NCI-H446 (cell line): ENCODE data around the gene TMEM39B.
"Not testable (repeated sequence)": the region's sequence is repeated elsewhere in the genome, so short reads cannot be mapped to it uniquely, and the experiment has no call there.

ENCODE experiments used
- DNase-seq, 2 experiments: peaks; one replicate each; lab custom pipeline; 2025; lab: John Stamatoyannopoulos, UW

Gene TMEM39B

DNA sequence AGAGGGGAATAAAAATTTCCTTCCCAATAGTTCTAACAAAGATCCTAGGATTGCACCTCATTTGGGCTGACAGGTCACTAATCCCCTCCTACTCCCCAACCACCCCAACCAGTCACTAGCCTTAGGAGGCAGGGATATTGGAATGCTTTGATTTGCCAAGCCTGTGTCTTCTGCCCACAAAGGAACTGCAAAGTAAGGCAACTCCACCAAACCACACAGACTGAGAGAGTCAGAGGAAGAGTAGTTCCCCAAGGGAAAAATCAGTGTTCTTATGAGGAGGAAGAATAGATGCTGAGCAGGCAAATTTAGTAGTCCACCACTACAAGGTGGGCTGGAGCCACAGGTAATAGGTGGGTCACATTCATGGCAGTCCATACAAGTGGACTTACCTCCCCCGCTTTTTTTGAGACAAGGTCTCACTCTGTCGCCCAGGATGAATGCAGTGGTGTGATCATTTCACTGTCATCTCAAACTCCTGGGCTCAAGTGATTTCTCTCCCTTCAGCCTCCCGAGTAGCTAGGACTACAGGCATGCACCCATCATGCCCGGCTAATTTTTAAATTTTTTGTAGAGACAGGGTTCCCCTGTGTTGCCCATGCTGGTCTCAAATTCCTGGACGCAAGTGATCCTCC, 3.7 kb upstream of the TMEM39B start:
- no peak for DNase-seq

DNA sequence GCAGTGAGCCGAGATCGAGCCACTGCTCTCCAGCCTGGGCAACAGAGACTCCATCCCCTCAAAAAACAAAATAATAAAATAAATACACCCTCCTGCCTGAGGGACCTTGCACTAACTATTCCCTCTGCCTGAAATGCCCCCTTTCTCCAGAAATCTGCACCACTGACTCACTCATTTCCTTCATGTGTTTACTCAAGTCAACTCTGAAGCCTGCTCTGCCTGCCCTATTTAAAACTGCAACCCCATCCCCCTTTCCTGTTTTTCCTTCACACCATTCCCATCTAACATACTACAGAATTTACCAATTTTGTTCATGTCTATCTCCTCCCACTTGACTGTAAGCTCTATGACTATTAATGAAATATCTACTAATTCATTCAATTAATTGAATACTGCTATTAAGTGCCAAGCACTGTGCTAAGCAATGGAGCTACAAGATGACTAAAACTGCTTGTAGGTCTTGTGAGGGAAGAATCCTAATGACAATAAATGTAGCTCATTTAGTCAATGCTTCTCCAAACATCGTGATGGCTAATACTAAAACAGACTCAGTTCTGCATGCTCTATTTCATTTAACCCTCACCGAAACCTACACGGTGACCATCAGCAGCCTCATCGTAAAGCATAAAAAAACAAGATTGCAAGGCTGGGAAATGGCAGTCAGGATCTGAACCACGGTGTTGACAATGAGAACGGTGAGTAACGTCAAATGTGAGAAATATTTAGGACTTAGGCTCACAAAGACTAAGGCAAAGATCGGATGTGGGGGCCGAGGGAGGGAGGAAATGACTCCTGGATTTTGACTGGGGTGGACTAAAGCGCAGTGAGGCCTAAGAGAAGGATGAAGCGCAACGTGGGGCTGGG, 749 bp upstream of the TMEM39B start:
- peak in 1 of 2 experiments; percentile 54 for DNase-seq

DNA sequence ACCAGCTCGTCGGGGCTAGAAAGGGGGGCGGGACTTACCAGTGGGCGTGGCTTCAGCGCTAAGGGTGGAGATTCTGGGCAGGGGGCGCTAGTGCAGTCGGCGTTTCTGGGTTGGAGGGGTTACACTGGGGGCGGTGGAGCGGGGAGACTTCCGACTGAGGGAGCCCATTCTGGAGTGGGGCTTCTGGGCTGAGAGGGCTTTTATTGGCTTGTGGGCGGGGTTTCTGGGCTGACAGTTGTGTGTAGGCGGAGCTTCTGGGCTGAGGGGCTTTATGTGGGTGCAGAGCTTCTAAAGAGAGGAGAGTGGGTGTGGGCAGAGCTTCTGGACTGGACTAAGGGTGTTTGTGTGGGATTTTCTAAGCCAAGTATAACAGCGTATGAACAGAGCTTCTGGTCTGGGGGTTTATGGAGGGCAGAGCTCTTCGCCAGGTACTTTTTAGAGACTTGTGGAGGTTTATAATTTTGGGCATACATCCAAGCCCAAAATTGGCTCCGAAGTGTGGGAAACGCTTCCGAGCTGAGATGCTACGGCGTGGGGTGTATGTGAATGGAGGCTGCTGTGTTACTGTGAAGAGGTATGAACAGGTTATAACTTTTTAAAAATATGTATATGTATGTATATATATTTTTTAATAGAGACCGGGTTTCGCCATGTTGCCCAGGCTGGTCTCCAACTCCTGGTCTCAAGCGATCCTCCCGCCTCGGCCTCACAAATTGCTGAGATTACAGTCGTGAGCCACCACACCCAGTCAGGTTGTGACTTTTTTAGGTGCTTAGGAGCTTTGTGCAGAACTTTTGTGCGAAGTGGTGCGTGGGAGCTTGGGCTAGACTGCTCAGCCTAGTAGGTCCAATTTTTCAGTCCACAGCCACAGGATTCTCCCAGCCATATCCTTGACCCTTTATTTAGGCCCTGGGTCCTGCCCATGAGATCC, 825 bp downstream of the TMEM39B start:
- DNase-seq = no peak

DNA sequence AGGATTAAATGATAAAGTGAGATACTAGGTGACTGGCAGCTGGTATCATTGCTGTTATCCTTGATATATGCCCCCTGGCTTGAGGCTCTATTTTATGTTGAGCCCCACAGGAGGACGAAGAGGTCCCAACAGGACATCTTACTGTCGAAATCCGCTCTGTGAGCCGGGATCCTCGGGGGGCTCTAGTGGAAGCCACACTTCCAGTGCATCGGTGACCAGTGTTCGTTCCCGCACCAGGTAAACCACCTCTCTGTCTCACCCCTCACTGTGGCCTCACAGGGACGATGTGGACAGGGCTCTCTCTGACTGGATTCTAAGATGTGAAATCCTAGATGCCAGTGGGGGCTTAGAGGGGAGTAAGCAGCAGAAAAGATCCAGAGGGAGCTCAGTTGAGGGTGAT, 2.1 kb downstream of the TMEM39B start:
- DNase-seq = no peak

DNA sequence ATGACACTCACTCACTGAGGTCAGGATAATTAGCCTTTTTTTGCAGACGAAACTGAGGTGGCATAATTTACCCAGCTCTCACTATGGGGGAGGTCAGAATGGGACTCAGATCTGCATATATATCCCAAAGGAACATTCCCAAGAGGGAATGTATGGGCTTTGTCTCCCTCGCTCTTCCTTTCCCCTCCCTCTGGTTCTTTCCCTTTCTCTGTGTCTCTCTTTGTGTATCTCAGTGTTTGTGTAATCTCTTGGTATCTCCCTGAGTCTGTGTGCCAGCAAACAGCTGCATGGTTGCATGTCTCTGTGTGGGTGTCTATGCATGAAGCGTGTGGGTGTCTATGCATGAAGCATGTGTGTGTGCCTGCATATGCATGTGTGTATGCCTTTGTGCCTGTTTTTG, 4.7 kb downstream of the TMEM39B start:
- no peak for DNase-seq

DNA sequence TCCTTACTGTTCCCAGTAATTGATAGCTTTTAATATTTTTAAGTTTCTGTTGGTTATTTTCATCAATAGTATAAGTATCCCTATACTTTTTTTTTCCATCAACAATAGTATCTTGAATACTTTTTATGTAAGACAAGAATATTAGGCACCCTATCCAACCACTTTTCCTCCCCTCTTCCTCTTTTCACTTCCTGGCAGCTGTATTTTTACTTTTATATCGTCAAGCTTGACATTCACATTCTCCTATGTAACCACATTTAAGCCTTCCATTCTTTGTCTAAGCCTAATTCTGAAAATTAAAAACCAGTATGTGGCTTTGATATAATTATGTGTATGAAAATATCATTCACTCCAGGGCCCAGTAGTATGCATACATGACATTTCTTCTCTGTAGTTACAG, 9.3 kb downstream of the TMEM39B start:
- DNase-seq = no peak

DNA sequence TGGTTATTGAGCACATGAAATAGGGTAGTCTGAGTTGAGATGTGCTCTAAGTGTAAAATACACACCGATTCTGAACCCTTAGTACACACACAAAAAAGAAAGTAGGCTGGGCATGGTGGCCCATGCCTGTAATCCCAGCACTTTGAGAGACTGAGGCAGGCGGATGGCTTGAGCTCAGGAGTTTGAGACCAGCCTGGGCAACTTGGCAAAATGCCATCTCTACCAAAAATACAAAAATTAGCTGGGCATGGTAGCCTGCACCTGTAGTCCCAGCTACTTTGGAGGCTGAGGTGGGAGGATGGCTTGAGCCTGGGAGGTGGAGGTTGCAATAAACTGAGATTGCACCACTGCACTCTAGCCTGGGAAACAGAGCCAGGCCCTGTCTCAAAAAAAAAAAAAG, 13.6 kb downstream of the TMEM39B start:
- not testable (repeated sequence) for DNase-seq

DNA sequence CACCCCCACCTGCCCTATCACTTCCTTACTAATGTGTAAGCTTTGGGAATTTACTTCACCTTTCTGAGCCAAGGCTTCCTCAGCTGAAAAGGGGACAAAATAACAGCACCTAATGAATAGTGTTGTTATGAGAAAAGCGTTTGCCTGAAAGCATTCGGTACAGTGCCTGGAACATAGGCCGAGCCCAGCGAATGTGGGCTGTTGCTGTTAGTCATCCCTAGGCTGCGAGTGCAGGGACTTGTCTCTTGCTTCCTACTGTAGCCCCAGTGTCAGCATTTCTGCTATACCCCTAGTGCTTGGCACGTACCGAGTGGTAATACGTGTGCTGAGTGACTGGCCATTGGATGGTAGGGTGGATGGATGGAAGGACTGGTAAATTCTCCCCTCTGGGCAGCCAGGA, 18.4 kb downstream of the TMEM39B start:
- DNase-seq = no peak

DNA sequence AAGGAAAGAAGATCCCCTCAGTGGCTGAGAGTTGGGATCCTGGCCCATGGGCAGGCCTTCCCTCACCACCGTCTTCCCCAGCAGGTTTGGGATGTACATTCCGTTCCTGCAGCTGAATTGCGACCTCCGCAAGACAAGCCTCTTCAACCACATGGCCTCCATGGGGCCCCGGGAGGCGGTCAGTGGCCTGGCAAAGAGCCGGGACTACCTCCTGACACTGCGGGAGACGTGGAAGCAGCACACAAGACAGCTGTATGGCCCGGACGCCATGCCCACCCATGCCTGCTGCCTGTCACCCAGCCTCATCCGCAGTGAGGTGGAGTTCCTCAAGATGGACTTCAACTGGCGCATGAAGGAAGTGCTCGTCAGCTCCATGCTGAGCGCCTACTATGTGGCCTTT, 18.9 kb downstream of the TMEM39B start:
- no peak for DNase-seq

DNA sequence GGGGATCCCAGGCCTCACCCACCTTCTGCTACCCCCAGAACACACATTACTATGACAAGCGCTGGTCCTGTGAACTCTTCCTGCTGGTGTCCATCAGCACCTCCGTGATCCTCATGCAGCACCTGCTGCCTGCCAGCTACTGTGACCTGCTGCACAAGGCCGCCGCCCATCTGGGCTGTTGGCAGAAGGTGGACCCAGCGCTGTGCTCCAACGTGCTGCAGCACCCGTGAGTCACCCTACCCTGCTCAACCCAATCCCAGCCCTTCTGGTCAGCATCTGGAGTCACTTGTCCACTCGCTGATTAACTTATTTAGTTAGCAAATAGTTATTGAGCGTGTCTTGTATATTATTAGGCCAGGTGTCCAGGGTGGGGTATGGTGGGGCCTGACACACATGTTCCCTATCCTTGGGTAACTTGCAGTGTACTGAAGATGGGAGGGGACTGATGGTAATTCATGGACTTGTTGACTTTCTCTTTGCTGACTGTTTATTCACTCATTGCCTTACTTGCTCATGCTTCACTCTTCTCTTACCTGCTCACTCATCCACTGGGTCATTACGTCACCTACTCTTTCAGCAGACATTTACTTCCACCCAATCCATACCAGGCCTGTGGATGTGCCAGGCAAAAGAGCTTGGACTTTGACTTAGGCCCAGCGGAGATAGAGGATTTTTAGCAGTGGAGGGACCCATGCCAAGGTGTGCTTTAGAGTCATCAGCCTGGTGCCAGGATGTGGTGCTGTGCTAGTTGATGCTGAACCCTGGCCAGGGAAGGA, 22.2 kb downstream of the TMEM39B start:
- DNase-seq = no peak

DNA sequence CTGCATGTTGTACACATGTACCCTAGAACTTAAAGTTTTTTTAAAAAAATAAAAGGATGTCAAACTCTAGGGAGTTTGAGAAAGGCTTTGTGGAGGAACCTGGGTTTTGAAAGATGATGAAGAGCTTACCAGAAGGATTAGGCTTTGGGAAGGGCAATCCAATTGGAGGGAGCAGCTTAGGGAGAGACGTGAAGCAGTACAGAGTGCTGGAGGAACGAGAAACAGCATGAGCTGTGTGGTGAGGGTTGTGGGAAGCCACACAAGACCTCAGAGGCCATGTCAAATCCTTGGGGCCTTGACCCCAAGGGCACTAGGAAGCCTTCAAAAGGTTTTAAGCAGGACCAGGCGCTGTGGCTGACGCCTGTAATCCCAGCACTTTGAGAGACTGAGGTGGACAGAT, 26.7 kb downstream of the TMEM39B start:
- no peak for DNase-seq

DNA sequence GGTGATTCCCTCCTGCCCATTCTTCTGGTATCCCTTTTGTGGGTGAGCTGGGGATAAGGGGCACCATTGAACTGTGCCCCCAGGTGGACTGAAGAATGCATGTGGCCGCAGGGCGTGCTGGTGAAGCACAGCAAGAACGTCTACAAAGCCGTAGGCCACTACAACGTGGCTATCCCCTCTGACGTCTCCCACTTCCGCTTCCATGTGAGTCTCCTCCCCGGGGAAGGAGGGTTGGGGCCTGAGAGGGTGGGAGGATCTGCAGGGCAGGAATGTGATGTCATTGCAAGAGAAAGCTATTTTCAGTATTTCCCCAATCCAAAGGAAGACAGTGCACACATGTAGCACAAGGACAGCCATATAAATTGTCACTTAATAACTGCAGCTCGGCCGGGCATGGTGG, 27.6 kb downstream of the TMEM39B start:
- DNase-seq = no peak

DNA sequence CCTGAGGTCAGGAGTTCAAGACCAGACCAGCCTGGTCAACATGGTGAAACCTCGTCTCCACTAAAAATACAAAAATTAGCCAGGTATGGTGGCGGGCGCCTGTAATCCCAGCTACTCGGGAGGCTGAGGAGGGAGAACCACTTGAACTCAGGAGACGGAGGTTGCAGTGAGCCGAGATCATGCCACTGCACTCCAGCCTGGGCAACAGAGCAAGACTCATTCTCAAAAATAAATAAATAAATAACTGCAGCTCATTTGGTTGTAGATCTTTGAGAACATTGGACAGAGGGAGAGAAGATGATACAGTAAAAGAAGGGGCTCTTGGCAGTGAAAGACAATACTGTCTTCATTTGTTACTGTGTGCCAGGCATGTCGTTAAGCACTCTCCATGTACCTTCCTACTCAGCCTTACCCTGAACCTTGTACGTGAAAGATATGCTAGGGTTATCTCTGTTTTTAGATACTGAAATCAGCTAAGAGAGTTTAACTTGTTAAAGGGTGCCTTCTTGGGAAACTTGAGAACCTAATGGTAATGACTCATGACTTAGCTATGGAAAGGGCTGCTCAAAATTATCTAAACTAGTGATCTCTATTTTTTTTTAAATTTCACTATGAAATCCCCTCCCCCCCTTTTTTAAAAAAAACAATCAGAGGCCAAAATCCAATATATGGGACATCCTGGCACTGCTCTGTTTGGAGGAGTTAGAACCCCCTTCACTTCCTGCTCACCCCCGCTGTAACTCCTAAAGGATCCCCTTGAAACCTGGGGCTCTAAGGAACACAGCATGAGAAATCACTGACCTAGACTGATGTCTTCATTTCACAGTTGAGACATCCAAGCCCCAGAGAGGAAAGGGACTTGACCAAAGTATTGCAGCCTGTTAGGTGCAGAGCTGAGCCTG, 28.3 kb downstream of the TMEM39B start:
- DNase-seq = no peak

DNA sequence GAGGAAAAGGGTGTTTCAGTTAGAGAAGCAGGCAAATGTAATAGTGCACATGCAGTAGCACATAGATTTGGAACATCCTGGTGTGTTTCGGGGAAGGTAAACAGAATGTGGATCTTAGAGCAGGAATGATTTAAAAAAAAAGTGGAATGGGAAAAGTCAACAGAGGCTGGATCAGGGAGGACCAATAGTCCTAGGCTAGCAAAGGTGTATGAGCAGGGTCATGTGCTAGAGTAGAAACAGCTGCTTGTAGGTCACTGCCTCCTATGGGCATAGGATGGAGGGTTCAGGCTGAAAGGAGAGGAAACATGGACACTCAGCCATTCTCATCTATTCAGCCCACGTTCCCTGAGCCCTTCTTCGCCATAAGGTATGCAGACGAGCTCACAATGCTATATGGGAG, 31.4 kb downstream of the TMEM39B start:
- no peak for DNase-seq

DNA sequence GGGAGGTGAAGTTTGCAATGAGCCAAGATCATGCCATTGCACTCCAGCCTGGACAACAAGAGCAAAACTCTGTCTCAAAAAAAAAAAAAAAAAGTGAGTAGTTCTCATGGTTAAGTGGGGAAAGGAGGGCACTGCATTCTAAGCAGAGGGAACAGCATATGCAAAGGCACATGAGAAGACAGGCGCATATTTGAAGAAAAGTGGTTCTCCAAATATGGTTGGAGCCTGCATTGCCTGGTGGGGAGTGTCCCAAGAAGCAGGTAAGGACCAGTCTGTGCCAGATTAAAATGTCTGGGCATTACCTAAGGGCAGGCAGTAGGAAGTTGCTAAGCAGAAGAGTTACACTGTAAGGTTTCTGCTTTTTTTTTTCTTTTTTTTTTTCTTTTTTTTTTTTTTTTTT, 32.6 kb downstream of the TMEM39B start:
- no peak for DNase-seq

DNA sequence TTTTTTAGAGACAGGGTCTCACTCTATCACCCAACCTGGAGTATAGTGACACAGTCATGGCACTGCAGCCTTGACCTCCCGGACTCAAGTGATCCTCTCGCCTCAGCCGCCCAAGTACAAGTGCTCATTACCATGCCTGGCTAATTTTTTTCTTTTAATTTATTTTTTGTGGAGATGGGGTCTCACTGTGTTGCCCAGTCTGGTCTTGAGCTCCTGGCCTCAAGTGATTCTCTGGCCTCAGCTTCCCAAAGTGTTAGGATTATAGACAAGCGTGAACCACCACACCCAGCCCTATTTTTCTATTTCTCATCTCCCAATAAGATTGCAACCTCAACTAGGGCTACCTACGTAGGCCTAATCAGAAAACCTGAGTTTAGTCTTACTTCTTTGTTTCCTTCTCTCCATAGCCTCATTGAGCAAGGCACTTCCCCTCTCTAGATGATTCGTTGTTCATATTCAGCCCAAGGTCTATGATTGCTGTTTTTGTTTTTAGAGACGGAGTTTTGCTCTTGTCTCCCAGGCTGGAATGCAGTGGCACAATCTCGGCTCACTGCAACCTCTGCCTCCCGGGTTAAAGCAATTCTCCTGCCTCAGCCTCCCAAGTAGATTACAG, 34.0 kb downstream of the TMEM39B start:
- DNase-seq = no peak

DNA sequence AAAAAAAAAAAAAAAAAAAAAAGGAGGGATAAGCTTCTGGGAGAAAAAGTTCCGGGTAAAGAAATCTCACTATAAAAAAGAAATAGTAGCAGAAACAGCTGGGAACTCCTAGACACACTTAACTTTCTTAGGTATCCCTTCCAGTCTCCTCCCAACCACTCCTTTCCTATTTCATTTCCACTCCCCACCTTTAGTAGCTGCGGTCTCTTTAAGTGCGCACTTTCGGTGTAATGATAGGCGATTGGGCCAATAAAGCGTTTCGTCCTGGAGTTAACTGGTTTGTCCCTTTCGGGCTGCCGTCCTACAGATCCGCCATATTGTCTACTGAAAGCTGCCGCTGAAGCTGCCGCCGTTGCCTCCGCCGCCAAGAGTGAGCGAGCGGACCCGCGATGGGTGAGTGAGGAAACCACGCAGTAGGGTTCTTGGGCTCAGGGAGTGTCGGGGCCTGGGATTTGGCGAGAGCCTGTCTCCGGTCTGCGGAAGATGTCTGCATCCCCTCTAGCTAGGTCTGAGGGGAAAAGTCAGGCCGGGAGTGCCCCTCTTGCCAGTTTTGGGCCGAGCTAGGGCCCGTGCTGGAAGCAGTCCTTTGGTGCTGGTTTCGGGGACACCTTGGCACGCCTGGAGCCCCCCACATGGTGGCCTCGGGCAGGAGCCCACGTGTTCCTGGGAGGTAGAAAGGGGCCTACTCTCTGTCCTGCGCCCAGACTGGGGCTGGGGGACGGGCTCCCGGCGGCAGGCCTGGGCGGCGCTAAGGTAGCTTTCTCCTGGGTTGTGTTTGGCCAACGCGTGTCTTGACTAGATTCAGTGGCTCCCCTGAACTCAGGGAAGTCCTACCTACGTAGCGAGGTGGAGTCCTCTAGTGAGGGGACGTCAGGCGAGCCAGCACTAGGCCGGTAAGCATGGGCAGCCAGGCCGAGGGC, 35.3 kb downstream of the TMEM39B start, which contains the start of gene KPNA6:
TSS of gene KPNA6 (plus strand) at position 315 of the 920 bp plus-strand sequence. CDS start at position 390, 75 bp downstream.
- peak; percentile 89 to 94 for DNase-seq

DNA sequence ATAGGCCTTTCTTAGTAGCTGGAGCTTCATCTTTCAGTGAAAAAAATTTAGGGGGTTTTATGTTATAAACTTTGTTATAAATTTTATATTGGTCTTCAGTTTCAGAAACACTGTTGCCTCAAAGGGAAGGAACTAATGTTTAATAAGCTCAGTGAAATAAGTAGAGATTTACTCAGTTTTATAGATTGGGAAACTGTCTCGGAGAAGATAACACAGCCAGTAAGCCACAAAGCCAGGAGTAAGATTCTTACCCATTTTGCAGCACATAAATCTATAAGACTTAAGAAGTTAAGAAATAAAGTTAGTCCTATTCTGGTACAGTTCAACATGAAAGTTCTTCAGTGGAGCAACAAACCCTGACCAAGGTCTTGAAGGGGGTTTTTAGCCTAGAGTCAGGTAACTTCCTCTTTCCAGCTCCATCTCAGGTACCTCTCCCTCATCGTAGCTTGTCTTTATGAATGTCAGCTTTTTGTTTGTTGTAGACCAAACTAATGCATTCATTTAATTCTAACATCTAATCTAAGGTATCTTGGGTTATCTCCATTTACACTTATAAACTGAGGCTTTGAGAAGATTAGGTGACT, 38.4 kb downstream of the TMEM39B start:
- no peak for DNase-seq

DNA sequence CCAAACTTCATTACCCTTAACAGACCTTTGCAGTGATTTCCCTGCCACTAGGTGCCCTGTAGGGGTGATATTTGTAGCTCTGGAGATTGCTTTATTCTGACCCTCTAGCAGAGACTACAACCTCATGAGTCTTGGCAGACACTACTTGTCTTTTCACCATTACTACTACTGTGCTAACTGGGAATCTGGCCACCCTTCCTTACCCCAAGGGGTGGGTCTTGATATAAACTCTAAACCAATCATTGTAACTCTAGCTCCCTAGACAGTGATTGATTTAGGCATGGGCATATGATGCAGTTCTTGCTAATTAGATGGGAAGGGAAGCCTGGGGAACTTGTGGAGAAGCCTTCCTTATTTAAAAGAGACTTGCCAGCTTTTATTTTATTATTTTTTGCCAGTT, 39.0 kb downstream of the TMEM39B start:
- peak in 1 of 2 experiments; percentile 56 for DNase-seq
